ENCODE data around the gene KRT3. TPM values are rescaled to one million over a fixed set of nuclear protein-coding genes. Genes with fewer than 3 reads are reported as not detected.

KRT3 gene
- total RNA-seq, 2 experiments from 2014 or later = not detected

- no peak for DNase-seq
- Mint-ChIP-seq H3K9me3 (no peaks in the 10 kb centered on the region), H3K27ac (no peak overlapping the region), H3K27me3 (peaks cover 1% of the 10 kb centered on the region), H3K4me3 (no peak overlapping the region), H3K4me1 (ENCODE audit: low read depth) (no peaks in the 10 kb centered on the region), H3K36me3 (ENCODE audit: low read depth) (no peaks in the 10 kb centered on the region)
- ChIA-PET CTCF (interaction anchor here (1.0 kb wide), 1 partner anchor 73 kb away, joined by 3 read pairs; no protein-coding TSS in a partner anchor), POLR2A (no interaction called here)
- no peak for ATAC-seq
- intact Hi-C loops (cut with micrococcal nuclease) = no loop called here
- no peak for TF ChIP-seq CTCF (IDR thresholded peaks at IDR 0.05)
Measured at GRCh38 chr12:52807544-52808470, 11.9 kb upstream of the KRT3 start.

GRCh38 chr12:52806821-52807543, 11.1 kb upstream of the KRT3 start:
- Mint-ChIP-seq H3K27ac (no peak overlapping the region), H3K4me3 (no peak overlapping the region), H3K36me3 (ENCODE audit: low read depth) (no peaks in the 10 kb centered on the region), H3K9me3 (no peaks in the 10 kb centered on the region), H3K27me3 (peaks cover 1% of the 10 kb centered on the region), H3K4me1 (ENCODE audit: low read depth) (no peaks in the 10 kb centered on the region)
- CTCF ChIA-PET = interaction anchor here (1.2 kb wide), 1 partner anchor 78 kb away, joined by 3 read pairs; no protein-coding TSS in a partner anchor
- no peak for TF ChIP-seq CTCF (IDR thresholded peaks at IDR 0.05)
- ATAC-seq (no peak), DNase-seq (no peak)
- intact Hi-C loops (cut with micrococcal nuclease) = no loop called here
- POLR2A ChIA-PET = no interaction called here

DNA sequence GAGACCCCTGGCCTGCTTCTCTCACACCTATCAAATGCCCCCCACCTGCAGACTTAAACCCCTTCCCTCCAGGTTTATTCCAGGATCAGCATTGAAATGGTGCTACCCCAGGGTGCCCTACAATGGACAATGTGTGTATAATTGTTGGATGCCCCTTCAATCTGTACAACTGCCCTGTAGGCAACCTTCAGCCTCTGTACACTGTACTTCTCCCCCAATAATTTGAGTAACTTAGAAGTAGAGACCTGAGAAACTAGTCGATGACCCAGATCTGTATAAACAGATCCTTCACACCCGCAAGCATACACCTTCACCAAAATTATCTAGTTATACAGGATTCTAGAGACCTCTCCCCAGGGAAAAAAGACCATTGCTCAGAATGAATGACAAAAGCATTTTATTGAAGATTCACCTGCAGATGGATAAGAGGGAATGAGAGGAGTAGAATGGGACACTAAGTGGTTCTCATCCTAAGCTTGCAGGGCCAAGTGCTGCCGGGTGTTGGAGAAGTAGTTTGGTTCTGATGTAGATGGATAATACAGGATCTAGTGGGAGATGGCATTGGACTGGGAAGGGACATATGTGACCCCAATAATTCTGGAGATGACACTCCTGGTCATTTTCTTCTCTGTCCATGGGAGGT, 10.4 kb upstream of the KRT3 start:
- ATAC-seq (no peak), DNase-seq (no peak)
- Mint-ChIP-seq H3K4me1 (ENCODE audit: low read depth) (no peaks in the 10 kb centered on the region), H3K9me3 (no peaks in the 10 kb centered on the region), H3K27ac (no peak overlapping the region), H3K4me3 (no peak overlapping the region), H3K27me3 (peaks cover 1% of the 10 kb centered on the region), H3K36me3 (ENCODE audit: low read depth) (no peaks in the 10 kb centered on the region)
- ChIA-PET POLR2A (no interaction called here), CTCF (interaction anchor here (1.2 kb wide), 1 partner anchor 79 kb away, joined by 3 read pairs; no protein-coding TSS in a partner anchor)
- TF ChIP-seq CTCF (IDR thresholded peaks at IDR 0.05) = no peak
- intact Hi-C loops (cut with micrococcal nuclease) = no loop called here

GRCh38 chr12:52805739-52806138, 9.8 kb upstream of the KRT3 start:
- DNase-seq = no peak
- Mint-ChIP-seq H3K27me3 (peaks cover 1% of the 10 kb centered on the region), H3K27ac (no peak overlapping the region), H3K4me1 (ENCODE audit: low read depth) (no peaks in the 10 kb centered on the region), H3K9me3 (no peaks in the 10 kb centered on the region), H3K36me3 (ENCODE audit: low read depth) (no peaks in the 10 kb centered on the region), H3K4me3 (no peak overlapping the region)
- POLR2A ChIA-PET = no interaction called here
- intact Hi-C loops (cut with micrococcal nuclease) = no loop called here
- CTCF ChIA-PET = interaction anchor here (1.2 kb wide), 1 partner anchor 80 kb away, joined by 3 read pairs; no protein-coding TSS in a partner anchor
- no peak for TF ChIP-seq CTCF (IDR thresholded peaks at IDR 0.05)
- no peak for ATAC-seq

Data from activated CD8-positive, alpha-beta T cell treated with anti-CD3 and anti-CD28 coated beads for 36 hours (primary cell).